ENCODE results near the gene DRD3.

The DRD3 gene

DNA sequence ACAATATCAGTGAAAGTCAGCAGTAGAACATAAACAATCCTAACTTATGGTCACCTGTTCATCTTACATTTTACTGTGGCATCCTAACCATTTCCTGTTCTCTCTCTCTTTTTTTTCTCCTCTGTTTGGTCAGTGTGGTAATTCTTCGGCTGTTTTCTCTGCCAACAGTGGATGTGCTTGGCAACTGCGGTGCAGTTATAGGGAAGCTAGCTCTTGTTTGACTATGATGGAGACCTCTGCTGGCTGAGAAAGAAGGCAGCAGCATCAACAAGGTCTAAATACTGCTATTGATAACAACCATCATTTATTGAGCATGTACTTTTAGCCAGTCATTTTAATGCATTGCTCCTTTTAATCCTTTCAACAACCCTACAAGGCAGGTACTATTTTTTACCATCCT lies 723 bp upstream of the DRD3 start:
- DNase-seq (ENCODE audit: low read depth in 2 of 2), result no peak

DNA sequence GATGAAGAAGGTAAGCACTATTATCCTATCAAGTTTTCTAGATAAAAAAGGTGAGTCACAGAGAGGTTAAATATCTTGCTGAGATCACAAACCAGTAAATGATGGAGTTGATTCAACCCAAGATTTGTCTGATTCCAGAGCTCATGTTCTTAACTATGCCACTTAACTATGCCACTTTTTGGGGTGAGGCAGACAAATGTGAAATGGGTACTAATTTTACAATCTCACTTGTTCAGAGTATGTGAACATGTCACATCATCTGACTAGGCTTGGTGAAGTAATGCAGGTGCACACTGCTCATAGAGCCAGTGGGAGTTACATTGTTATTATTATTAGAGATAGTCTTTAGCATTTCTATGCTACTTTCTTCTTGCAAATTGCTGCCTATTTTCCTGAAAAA lies 2.0 kb downstream of the DRD3 start:
- no peak for DNase-seq (ENCODE audit: low read depth in 2 of 2)

DNA sequence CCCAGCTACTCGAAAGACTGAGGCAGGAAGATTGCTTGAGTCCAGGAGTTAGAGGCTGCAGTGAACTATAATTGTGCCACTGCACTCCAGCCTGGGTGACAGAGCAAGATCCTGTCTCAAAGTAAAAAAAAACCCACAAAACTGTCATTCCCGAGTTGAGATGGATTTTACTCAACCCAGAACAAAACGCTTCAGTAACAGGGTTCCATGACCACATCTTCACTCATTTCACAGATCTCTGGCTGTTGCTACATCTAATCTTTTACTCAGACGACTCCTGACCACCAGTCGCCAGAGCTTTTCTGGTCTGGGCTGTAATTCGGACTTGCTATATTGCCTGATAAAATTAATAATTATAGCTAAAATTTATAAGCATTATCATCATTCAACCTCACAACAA lies 2.4 kb downstream of the DRD3 start:
- DNase-seq (ENCODE audit: low read depth in 2 of 2), result no peak

DNA sequence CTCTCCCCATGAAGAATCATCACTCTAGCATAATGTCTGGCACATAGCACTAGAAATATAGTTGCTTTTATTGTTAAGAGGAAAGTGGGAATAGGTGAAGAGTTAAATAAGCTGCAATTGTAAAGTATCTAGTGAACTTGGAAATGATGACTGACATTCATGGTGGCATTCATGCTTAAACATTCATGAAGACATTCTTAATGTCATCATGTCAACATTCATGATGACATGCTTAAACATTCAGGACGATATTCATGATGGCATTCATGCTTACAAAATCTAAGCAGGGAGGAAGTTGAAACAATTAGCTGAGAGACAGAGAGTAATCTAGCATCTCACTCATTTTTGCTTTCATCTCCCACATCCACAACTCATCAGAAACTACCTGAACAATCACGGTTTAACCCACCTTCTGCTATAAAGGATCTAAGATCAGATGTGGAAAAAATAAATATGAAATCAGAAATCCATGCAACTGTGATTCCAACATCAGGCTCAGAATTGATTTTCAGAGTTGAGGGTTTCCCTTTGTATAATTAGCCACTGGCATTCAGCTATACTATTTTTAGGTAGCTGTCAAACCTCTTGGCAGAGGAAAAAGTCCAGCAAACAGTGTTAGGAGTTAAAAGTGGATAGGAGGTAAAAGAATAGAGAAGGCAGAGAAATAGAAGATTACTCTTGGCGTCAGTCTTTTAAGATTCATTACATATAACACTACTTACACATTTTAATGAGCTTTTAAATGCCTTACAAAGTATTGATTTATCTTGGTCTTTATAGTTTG lies 3.5 kb downstream of the DRD3 start:
- no peak for DNase-seq (ENCODE audit: low read depth in 2 of 2)

DNA sequence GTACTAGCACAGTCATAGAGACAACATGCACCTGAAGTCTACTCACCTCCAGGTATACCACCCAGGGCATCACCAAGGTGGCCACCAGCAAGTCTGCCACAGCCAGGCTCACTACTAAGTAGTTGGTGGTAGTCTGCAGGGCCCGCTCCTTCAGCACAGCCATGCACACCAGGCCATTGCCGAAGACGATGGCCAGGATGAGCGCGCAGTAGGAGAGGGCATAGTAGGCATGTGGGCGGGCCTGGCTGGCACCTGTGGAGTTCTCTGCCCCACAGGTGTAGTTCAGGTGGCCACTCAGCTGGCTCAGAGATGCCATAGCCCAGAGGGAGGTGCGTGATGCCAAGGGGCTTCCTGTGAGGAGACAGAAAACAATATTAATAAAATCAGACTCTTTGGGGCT lies 7.2 kb downstream of the DRD3 start:
- DNase-seq (ENCODE audit: low read depth in 2 of 2), result no peak

DNA sequence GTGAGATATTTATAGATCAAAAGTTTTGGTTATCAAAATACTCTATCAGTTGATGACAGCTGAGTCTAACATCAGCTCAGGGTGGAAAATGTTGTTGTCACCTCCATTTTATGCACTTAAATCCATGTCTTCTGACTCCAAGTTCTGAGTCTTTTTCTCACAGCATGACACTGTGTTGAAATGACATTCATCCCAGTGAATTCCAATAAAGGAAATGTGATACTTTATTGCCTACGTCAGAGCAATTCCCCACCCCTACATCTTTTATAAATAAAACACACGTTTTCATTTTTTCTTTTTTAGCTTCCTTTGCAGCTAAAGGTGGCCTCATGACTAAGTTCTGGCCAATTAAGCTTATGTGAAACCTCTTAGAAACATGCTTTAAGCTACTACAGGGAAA lies 10.7 kb downstream of the DRD3 start:
- DNase-seq (ENCODE audit: low read depth in 2 of 2), result no peak

DNA sequence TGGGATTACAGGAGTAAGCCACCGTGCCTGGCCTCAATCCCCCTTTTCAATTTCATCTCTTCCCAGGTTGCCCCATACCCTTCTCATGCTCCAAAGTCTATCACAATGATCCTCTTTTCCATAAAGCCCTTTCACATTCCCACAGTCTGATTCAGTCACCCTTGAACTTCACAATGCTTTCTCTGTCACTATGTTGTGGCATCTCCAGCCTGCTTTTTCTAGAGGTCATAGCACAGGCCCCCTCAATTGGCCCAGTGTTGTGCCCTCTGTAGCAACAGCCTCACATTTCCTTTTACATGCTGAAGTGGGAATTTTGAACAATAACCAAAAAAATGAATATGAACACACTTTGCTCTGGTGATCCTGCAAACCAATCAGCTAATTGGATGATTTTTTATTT lies 21.5 kb downstream of the DRD3 start:
- DNase-seq (ENCODE audit: low read depth in 2 of 2), result no peak

DNA sequence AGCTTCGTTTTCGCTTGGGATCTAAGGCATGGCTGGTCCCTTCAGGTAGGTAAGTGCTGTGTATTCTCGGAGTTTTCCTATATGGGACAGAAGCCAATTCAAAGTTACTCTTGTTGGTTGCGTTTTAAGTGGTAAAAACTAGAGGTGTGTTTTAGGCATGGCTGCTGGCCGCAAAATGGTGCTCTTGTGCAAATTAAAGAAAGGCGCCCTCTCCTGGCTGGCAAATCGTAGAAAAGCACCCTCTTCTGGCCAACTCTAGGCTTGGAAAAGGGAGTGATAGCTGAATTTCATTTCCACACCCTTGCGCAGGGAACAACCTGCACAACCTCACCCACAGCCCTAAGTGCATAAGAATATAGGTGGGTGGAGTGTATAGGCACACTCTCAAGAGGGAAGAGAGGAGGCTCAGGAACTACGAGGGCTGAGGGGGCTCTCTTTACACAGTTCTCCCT lies 23.5 kb downstream of the DRD3 start:
- no peak for DNase-seq (ENCODE audit: low read depth in 2 of 2)

DNA sequence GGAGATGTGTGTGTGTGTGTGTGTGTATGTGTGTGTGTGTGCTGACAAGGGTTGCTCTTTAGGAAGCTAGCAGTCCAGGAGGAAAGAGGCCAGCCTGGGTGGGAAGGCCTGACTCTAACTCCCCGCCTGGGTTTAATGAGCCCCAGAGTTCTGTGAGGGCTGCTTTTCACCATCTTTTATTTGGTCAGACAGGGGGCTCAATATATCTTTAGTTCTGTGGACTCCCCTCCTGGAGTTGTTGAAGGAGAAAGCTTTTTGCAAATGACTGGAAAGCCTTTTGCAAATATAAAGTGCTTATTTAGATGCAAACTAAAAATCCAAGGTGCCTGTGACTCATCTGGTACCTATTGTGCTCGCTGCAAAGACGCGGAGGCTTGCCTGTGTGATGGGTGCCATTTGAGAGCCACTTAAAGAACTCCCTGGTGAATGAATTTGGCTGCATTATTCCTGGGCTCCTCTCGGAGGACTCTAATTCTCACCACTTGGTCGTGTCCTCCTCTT lies 24.5 kb downstream of the DRD3 start:
- no peak for DNase-seq (ENCODE audit: low read depth in 2 of 2)

DNA sequence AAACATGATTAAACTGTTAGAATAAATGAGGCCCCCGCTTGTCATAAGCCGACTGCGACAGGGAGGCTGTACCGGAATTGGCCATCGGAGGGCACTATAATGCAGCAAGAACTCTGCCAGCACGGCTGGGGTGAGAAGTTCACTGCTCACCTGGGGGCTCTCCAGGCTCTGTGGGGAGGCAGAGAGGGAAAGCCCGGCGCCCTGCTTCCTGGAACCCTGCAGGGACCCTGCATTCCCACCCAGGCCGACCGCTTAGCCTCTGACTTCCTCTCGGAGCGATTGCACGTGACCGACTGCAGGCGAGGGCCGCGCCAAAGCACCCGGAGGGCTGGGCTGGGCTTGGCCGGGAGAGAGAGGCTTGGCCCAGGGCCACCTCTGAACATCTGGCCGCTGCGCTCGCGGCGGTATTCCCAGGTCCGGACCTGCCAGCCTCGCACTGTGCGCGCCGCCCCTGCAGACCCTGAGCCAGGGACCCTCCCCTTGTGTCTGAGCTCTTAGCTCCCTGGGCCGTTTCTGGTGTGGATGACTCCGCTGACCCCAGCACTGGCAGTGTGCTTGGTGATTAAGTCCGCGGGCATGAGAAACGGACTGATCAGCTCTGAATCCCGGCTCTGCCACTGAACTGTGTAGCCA lies 26.2 kb downstream of the DRD3 start:
- peak; percentile 76 to 78 for DNase-seq (ENCODE audit: low read depth in 2 of 2)

DNA sequence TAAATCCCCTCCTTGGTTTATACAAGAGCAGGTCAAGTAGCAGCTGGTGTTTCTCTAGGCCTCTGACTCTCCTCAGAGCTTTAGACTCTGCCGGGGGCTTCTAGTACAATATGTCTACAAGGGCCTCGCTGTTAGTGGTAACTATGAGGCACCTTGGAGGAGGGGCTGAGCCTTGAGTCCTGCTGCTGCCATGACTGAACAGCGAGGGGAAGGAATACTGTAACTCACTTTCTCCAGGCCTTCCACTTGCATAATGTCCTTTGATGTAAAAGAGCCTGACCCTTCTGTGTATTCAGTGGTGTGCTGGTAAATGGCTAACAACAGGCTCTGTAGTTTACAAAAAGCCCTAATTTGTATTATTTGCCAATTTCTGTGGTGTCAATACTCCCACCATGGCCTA lies 27.8 kb downstream of the DRD3 start:
- no peak for DNase-seq (ENCODE audit: low read depth in 2 of 2)

DNA sequence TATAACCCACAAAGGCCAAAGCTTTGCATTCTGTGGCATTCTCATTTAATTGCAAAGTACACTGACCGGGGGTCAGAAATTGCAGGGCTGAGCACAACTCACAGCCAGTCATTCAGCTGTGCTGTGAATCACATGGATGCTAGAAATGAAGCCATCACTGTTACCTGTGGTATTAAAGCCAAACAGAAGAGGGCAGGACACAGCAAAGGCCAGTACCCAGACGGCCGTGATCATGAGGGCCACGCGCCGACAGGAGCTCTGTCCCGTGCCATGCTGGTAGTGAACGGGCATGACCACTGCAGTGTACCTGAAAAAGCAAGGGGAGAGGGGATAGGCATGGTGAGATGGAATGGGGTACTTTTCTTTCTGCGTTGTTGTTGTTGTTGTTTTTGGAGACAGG lies 31.6 kb downstream of the DRD3 start:
- no peak for DNase-seq (ENCODE audit: low read depth in 2 of 2)

DNA sequence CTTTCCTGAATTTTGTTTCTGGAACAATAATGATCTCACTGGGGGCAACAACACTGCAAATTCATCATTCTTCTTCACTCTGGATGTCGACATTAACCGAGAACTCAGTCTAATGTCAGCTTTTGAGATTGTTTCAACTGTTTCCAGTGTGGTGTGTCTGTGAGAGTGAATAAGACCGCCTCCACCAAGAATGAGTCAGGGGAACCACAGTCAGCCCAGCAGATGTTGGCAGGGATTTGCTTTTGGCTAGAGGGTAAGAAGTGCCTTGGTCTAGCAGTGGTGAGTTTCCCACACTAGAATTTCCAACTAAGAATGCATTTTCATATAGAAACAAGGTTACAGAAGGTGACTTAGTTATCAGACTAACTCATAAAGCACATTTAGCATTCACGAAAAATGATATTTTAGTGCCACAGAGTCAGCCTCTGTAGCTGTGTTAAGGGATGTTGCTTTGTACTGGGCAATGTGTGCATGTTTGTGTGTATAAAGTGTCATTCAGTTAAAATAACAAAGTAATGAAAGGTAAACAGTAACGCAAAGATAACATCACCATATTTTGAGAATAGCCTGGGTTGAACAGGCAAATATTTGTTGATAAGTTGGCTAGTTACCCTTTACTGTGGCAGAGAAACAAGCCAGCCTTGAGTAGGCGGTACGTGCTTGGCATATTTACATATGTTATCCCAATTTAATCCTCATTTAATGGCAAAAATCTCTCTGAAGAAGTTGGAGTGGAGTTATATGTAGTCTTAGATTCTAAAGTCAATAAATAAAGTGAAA lies 33.8 kb downstream of the DRD3 start:
- peak in 1 of 2 donors; percentile 7 for DNase-seq (ENCODE audit: low read depth in 2 of 2)

DNA sequence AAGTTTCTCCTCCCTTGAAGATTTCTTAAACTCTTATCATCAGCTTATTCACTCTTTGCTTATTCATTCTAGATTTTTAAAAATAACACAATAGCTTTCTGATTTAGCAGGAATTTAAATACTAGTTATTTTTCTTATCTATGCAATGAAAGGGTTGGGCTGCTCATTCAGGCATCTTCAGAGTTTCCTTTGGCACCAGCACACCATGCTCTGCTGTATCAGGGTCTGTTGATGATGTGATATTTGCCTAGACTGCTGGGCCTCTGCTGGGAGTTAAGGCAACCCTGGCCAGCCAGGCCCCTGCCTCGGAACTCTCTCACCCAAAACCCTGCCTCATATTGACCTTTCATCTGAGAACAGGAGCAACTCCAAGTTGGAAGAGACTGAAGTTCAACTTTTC lies 35.0 kb downstream of the DRD3 start:
- no peak for DNase-seq (ENCODE audit: low read depth in 2 of 2)

DNA sequence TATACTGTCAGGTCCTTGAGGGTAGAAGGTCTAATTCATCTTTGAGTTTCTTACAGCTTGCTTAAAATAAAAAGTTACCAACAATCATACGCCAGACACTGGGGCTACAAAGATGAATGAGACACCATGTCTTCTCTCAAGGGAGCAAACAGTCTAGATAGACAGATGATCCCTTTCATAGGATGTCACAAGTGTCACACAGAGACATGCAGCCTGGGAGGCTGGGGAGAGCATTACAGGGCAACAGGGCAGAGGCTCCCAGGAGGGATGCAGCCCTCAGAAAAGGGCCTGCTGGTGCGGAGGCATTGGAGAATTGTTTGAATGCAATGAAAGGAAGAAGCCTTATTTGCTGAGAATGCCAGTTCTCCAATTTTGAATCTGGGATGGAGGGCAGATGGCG lies 39.0 kb downstream of the DRD3 start:
- DNase-seq (ENCODE audit: low read depth in 2 of 2), result no peak

DNA sequence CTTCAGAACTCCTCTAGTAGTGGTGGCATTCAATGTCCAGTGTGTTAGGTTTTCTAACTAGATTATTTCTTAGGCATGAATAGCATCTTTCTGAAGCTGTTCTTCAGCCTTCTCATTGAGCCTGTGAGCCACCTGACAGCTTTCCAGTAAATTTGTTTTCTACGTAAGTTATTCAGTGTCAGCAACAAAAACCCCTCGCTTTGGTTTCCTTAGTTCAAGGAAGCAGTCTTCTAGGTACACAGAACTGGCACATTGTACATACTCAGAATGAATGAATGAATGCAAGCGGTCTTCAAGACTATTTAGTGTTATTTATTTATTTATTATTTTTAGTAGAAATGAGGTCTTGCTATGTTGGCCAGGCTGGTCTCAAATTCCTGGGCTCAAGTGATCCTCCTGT lies 44.9 kb downstream of the DRD3 start:
- no peak for DNase-seq (ENCODE audit: low read depth in 2 of 2)

DNA sequence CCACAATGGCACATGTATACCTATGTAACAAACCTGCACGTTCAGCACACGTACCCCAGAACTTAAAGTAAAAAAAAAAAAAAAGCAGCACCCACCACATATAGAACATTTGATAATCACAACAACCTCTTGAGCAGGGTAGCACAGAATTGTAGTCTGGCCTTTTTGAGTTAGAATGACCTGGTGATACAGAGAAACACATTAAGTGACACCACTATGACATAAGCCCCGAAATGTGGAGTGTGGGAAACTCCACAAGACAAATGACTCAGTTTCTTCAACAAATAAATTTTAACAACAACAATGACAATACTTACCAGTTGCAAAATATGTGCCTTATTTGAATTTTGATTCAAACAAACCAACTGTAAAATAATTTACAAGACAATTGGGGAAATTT lies 46.4 kb downstream of the DRD3 start:
- no peak for DNase-seq (ENCODE audit: low read depth in 2 of 2)

DNA sequence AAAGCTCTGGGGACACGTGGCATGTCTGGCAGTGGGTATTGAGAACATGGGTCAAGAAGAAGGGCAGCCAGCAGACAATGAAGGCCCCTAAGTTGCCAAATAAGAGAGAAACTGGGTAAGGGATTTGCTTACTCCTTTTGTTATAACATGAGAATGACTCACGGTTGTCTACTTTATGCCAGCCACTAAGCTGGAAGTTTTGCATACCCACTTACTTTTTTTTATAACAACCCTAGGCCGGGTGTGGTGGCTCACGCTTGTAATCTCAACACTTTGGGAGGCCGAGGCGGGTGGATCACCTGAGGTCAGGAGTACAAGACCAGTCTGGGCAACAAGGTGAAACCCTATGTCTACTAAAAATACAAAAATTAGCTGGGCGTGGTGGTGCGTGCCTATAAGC lies 50.0 kb downstream of the DRD3 start:
- no peak for DNase-seq (ENCODE audit: low read depth in 2 of 2)

DNA sequence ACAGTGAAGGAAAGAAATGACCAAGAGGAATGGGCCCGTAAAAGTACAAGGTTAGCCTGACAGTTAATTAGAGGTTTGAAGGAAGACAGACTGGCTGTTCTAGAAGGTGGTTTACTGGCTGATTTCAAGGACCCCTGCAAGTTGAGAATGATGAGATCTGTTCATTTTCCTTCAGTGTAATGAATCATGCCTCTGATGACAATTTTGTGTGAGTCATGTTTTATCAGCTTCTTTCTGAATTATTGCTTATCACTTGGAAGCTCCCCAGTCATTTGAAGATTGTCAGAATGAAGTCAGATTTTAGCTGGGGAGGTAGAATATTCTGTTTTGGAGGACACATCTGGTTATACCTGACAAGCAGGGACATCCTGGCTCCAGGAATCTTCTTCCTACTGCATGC lies 50.6 kb downstream of the DRD3 start:
- DNase-seq (ENCODE audit: low read depth in 2 of 2), result no peak

DNA sequence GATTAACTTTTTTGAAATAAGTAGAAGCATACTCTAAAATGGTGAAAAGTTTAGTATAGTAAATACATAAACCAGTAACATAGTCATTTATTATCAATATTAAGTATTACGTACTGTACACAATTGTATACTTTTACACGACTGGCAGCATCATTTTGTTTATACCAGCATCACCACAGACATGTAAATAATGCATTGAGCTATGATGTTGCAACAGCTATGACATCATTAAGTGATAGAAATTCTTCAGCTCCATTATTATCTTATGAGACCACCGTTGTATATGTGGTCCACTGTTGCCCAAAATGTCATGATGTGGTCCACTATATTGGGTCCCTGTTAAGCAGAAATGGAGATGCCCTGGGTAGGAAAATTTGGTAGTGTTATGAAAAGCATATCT lies 51.3 kb downstream of the DRD3 start:
- no peak for DNase-seq (ENCODE audit: low read depth in 2 of 2)

DNA sequence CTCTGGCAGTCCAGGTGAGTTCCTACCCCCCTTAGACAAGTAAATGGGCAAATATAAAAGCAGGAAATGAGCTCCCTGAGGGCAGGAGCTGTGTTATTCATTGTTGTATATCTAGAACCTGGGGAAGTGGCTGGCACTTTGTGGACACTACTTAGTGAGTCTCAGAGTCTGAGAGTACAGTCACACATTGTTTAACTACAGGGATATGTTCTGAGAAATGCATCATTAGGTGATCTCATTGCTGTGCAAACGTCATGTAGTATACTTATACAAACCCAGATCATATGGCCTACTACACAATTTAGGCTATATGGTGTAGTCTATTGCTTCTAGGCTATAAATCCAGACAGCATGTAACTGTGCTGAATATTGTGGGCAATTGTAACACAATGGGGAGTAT lies 52.4 kb downstream of the DRD3 start:
- DNase-seq (ENCODE audit: low read depth in 2 of 2), result no peak

DNA sequence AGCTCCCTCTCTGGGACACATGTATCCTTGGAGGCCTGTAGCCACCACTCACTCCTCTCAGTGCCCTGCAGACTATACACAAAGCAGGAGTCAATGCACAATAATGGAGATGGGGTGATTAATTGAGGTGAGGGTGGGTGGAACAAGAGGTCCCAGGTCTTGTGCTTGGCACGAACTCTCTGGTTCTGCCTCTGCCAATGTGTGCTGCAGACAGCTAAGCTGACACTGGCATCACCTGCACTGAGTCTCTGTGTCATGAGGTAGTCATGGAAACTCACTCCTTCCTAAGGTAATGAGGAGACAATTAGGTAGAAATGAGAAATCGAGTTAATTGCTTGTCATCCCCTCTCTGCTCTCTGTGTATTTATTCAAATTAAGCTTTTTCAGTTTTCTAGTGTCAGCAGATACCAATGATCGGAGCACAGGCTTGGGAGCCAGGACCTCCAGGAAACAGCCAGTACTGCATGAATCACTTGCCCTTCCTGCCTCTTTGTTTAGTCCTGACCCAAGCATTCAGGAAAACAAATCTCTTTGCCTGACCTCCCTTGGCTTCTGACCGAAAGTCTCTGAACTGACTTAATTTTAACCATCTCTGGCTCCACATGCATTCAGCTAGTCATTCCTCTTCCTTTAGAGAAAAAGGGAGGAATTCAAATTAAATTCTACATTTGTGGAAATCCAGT lies 56.7 kb downstream of the DRD3 start:
- DNase-seq (ENCODE audit: low read depth in 2 of 2), result no peak

Data from activated CD4-positive, alpha-beta T cell treated with anti-CD3 and anti-CD28 coated beads for 24 hours (primary cell).